H9 (cell line): Measurements from ENCODE around the gene ARHGAP25. TPM values are rescaled to one million over a fixed set of nuclear protein-coding genes. Genes with fewer than 3 reads are reported as not detected.

ENCODE experiments used
- DNase-seq: peaks from one replicate; pipeline ENCODE4 v3.0.0-alpha.2; 2017
- H2AFZ ChIP-seq: one replicate; pipeline ENCODE4 v1.6.1; 2013; ENCODE audit warnings: mild to moderate bottlenecking, low read length, control low read depth, moderate library complexity
- H2AK5ac ChIP-seq: 2 replicates; pipeline ENCODE4 v1.6.1; 2013; ENCODE audit warnings: low read length, control low read depth, mixed read lengths; ENCODE audit not compliant: insufficient read length
- H2BK120ac ChIP-seq: one replicate; pipeline ENCODE4 v1.6.1; 2013; ENCODE audit warnings: low read depth, mild to moderate bottlenecking, low read length, control low read depth, inconsistent platforms; ENCODE audit not compliant: poor library complexity, severe bottlenecking
- H2BK12ac ChIP-seq: 2 replicates; pipeline ENCODE4 v1.6.1; 2013; ENCODE audit warnings: low read length, control low read depth, mixed read lengths, low read depth; ENCODE audit not compliant: insufficient read length
- H2BK15ac ChIP-seq: 2 replicates; pipeline ENCODE4 v1.6.1; 2013; ENCODE audit warnings: low read depth, low read length, control low read depth
- H2BK20ac ChIP-seq: one replicate; pipeline ENCODE4 v1.6.1; 2013; ENCODE audit warnings: low read depth, mild to moderate bottlenecking, low read length, control low read depth, inconsistent platforms; ENCODE audit not compliant: poor library complexity, severe bottlenecking
- H2BK5ac ChIP-seq: 2 replicates; pipeline ENCODE4 v1.6.1; 2013; ENCODE audit warnings: low read length, control low read depth, mixed read lengths; ENCODE audit not compliant: insufficient read length
- H3K14ac ChIP-seq: 2 replicates; pipeline ENCODE4 v1.6.1; 2013; ENCODE audit warnings: low read length, control low read depth; ENCODE audit not compliant: insufficient read depth
- H3K18ac ChIP-seq: 2 replicates; pipeline ENCODE4 v1.6.1; 2013; ENCODE audit warnings: low read depth, mild to moderate bottlenecking, mixed read lengths, low read length, control low read depth; ENCODE audit not compliant: insufficient read length
- H3K23ac ChIP-seq: 2 replicates; pipeline ENCODE4 v1.6.1; 2013; ENCODE audit warnings: low read length, control low read depth, mixed read lengths, low read depth; ENCODE audit not compliant: insufficient read length
- H3K23me2 ChIP-seq: 2 replicates; pipeline ENCODE4 v1.6.1; 2013; ENCODE audit warnings: low read depth, mild to moderate bottlenecking, mixed read lengths, low read length, control low read depth; ENCODE audit not compliant: insufficient read length, poor library complexity, severe bottlenecking
- H3K27ac ChIP-seq: 2 replicates; pipeline ENCODE4 v1.5.1; 2013; ENCODE audit warnings: low read length, control low read depth, mixed read lengths, low read depth; ENCODE audit not compliant: insufficient read length
- H3K27me3 ChIP-seq: 2 replicates; pipeline ENCODE4 v1.6.1; 2013; ENCODE audit warnings: low read length, control low read depth, inconsistent platforms; ENCODE audit not compliant: insufficient read depth
- H3K4ac ChIP-seq: 2 replicates; pipeline ENCODE4 v1.6.1; 2013; ENCODE audit warnings: low read depth, mild to moderate bottlenecking, control low read depth, inconsistent platforms, low read length, moderate library complexity
- H3K4me1 ChIP-seq: 2 replicates; pipeline ENCODE4 v1.6.1; 2013; ENCODE audit warnings: low read length, control low read depth, inconsistent platforms; ENCODE audit not compliant: insufficient read depth
- H3K4me2 ChIP-seq: 2 replicates; pipeline ENCODE4 v1.6.1; 2013; ENCODE audit warnings: low read length, control low read depth, mixed read lengths; ENCODE audit not compliant: insufficient read length, insufficient read depth
- H3K56ac ChIP-seq: 2 replicates; pipeline ENCODE4 v1.6.1; 2013; ENCODE audit warnings: low read depth, mild to moderate bottlenecking, mixed read lengths, low read length, control low read depth; ENCODE audit not compliant: insufficient read length
- H3K79me1 ChIP-seq: 2 replicates; pipeline ENCODE4 v1.6.1; 2013; ENCODE audit warnings: low read depth, mild to moderate bottlenecking, moderate library complexity, low read length, control low read depth, inconsistent platforms; ENCODE audit not compliant: insufficient read depth, poor library complexity, severe bottlenecking
- H3K79me2 ChIP-seq: 2 replicates; pipeline ENCODE4 v1.6.1; 2013; ENCODE audit warnings: low read length, control low read depth, inconsistent platforms; ENCODE audit not compliant: insufficient read depth
- H3K9ac ChIP-seq: 2 replicates; pipeline ENCODE4 v1.6.1; 2013; ENCODE audit warnings: low read length, control low read depth, mixed read lengths; ENCODE audit not compliant: insufficient read length; ENCODE audit errors: extremely low read depth
- H3K9me3 ChIP-seq: one replicate; pipeline ENCODE4 v1.6.1; 2013; ENCODE audit warnings: low read depth, low read length, inconsistent platforms; ENCODE audit not compliant: control insufficient read depth
- H3T11ph ChIP-seq: one replicate; pipeline ENCODE4 v1.6.1; 2013; ENCODE audit warnings: mild to moderate bottlenecking, low read length, control low read depth, inconsistent platforms
- H4K20me1 ChIP-seq: one replicate; pipeline ENCODE4 v1.6.1; 2013; ENCODE audit not compliant: control insufficient read depth, insufficient read length, insufficient read depth
- H4K5ac ChIP-seq: 2 replicates; pipeline ENCODE4 v1.6.1; 2013; ENCODE audit warnings: low read depth, mild to moderate bottlenecking, mixed read lengths, low read length, control low read depth; ENCODE audit not compliant: insufficient read length
- H4K8ac ChIP-seq: replicated peaks from 2 replicates; pipeline ENCODE4 v1.6.1; 2013; ENCODE audit warnings: low read length, control low read depth, mixed read lengths, low read depth; ENCODE audit not compliant: insufficient read length
- H4K91ac ChIP-seq: 2 replicates; pipeline ENCODE4 v1.6.1; 2013; ENCODE audit warnings: low read depth, mild to moderate bottlenecking, moderate library complexity, mixed read lengths, low read length, control low read depth; ENCODE audit not compliant: insufficient read length
- H3K27ac Mint-ChIP-seq, 3 experiments: 2 replicates in 2 of 3; 3 replicates in 1 of 3; pipeline ENCODE4 v1.8.0; 2020 to 2021; ENCODE audit warnings: mixed read lengths in 3 of 3, mild to moderate bottlenecking in 1 of 3, moderate library complexity in 1 of 3
- H3K27me3 Mint-ChIP-seq: 2 replicates; pipeline ENCODE4 v1.8.0; 2021; ENCODE audit warnings: low read depth, mild to moderate bottlenecking, moderate library complexity, mixed read lengths
- H3K36me3 Mint-ChIP-seq, 3 experiments: 2 replicates in 2 of 3; 3 replicates in 1 of 3; pipeline ENCODE4 v1.8.0; 2020 to 2021; ENCODE audit warnings: low read depth in 3 of 3, mixed read lengths in 3 of 3; ENCODE audit not compliant: insufficient read depth in 1 of 3
- H3K4me1 Mint-ChIP-seq, 2 experiments: 2 replicates each; pipeline ENCODE4 v1.8.0; 2020; ENCODE audit warnings: mixed read lengths in 2 of 2
- H3K4me3 Mint-ChIP-seq, 2 experiments: 2 replicates in 1 of 2; 3 replicates in 1 of 2; pipeline ENCODE4 v1.8.0; 2020 to 2021; ENCODE audit warnings: mild to moderate bottlenecking in 2 of 2, mixed read lengths in 2 of 2, moderate library complexity in 1 of 2
- H3K9me3 Mint-ChIP-seq, 2 experiments: 2 replicates in 1 of 2; 3 replicates in 1 of 2; pipeline ENCODE4 v1.8.0; 2020; ENCODE audit warnings: mild to moderate bottlenecking in 2 of 2, mixed read lengths in 2 of 2, moderate library complexity in 1 of 2
- CTCF ChIP-seq: fragments of 200-600 bp; sonication (generic); conservative IDR thresholded peaks from 3 replicates; pipeline ENCODE4 v1.8.0; 2021; ENCODE audit warnings: antibody characterized with exemption, mild to moderate bottlenecking
- WGBS: extraction: QIAGEN DNeasy Blood & Tissue Kit; methylation state at CpG from one replicate; pipeline ENCODE4 v1.1.7; 2013; ENCODE audit warnings: missing lambda C conversion rate, low lambda C conversion rate, mixed read lengths; ENCODE audit not compliant: insufficient read length; ENCODE audit errors: extremely low coverage; 5-methylcytosine and 5-hydroxymethylcytosine counted together
- total RNA-seq: library from RNA; stranded (reverse); gene quantifications from 2 replicates; pipeline ENCODE4 v1.2.1, GENCODE V29; 2021

ARHGAP25 gene
- total RNA-seq, 1 experiment from 2014 or later = 1.3 TPM

DNA sequence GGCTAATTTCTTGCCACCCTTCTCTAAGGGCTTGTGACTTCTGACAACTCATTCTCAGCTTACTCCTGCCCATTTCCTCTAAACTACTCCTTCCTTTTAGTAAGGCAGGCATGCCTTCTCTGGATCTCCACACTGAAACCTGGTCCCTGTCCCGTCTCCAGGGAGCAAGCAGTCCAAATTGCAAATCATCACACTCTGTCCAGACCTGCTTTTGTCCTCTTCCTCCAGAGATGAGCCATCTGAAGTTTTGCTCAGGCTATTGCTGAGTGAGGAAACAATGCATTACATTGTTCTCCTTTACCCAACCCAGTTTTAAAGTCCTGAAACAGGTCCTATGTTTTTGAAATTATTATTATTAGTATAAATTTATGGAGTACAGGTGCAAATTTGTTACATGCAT lies 57.3 kb downstream of the ARHGAP25 start:
- no CpG with 5 or more reads among the region's 1 CpG for WGBS
- H2BK12ac ChIP-seq = no peak overlapping the region
- no peaks in the 10 kb centered on the region for H3K9me3 Mint-ChIP-seq

More for the DNA sequence above, 57.3 kb downstream of the ARHGAP25 start:
- no peak for TF ChIP-seq CTCF
- H3K4me3 Mint-ChIP-seq = no peak overlapping the region
- no peak overlapping the region for H4K5ac ChIP-seq
- no peak overlapping the region for H3K18ac ChIP-seq
- H3K14ac ChIP-seq = no peak overlapping the region
- no peak overlapping the region for H3K4ac ChIP-seq
- H3K27me3 ChIP-seq = no peaks in the 10 kb centered on the region
- no peaks in the 10 kb centered on the region for H3K79me2 ChIP-seq
- H2BK120ac ChIP-seq = no peak overlapping the region
- no peak overlapping the region for H2AK5ac ChIP-seq
- no peaks in the 10 kb centered on the region for H3K9me3 ChIP-seq
- no peaks in the 10 kb centered on the region; the same call in 1 of the 2 replicates for H3K27me3 Mint-ChIP-seq
- no peak overlapping the region for H2BK5ac ChIP-seq
- H3K23me2 ChIP-seq = no peaks in the 10 kb centered on the region
- H2BK20ac ChIP-seq = no peak overlapping the region
- no peak overlapping the region for H2AFZ ChIP-seq
- no peaks in the 10 kb centered on the region for H3K4me1 ChIP-seq
- DNase-seq = no peak
- H3K27ac ChIP-seq = no peak overlapping the region
- H4K20me1 ChIP-seq = no peaks in the 10 kb centered on the region
- H3K36me3 Mint-ChIP-seq = no peaks in the 10 kb centered on the region
- no peaks in the 10 kb centered on the region for H3K4me1 Mint-ChIP-seq
- no peak overlapping the region for H4K8ac ChIP-seq
- no peak overlapping the region for H3K56ac ChIP-seq
- no peak overlapping the region for H3K23ac ChIP-seq
- no peak overlapping the region for H3K4me2 ChIP-seq
- H2BK15ac ChIP-seq = no peak overlapping the region
- H3K9ac ChIP-seq = no peak overlapping the region
- no peak overlapping the region for H4K91ac ChIP-seq
- no peaks in the 10 kb centered on the region for H3K79me1 ChIP-seq
- no peak overlapping the region for H3K27ac Mint-ChIP-seq
- H3T11ph ChIP-seq = no peak overlapping the region
